DOHH2 (cell line): ENCODE measurements around the gene HES2.
A peak's percentile ranks its signal among the peaks of the same experiment; 100 is the strongest.

ENCODE experiments used
- CTCF ChIP-seq: fragments of 200-600 bp; sonication (generic); IDR thresholded peaks from one replicate; pipeline ENCODE4 v1.5.1; 2014; ENCODE audit warnings: antibody characterized with exemption, mild to moderate bottlenecking, low read depth, low read length; ENCODE audit not compliant: poor library complexity, severe bottlenecking
- EZH2phosphoT487 ChIP-seq: fragments of 200-600 bp; sonication (generic); IDR thresholded peaks from 2 replicates; pipeline ENCODE4 v1.6.1; 2017; ENCODE audit warnings: borderline replicate concordance, mild to moderate bottlenecking, antibody characterized with exemption, low read length, moderate library complexity, mixed read lengths

DNA sequence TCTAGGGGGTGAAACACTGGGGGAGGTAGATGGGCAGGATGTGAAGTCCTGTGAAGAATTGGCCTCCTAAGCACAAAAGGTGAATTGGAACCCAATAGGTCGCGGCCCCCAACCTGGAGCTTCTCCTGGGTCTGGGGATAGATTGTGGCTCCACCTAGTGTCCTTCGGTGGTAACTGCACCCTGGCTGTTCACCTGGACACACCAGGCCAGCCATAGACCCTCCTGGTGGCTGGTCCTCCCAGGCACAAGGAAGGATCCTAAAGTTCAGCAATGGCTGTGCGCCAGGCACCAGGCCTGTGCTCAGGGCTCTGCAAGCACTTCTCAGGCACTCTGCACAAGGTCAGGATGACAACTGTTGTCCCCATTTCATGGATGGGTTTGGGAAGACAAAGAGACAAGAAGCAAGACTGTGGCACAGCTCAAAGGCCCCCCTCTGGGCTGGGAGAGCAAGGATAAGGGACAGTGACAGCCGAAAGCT lies 18.4 kb upstream of the HES2 start:
- TF ChIP-seq CTCF (peak; percentile 89), EZH2phosphoT487 (no peak)
